Measurements from ENCODE around the gene HOXC6. TPM values are rescaled to one million over a fixed set of nuclear protein-coding genes. Genes with fewer than 3 reads are reported as not detected.

Gene HOXC6
- total RNA-seq: 0.30 TPM
- long read RNA-seq: 0 reads

- intact Hi-C loops (cut with DNase I): no loop called here
- DNase-seq: no peak
- no peak for ATAC-seq (ENCODE audit: poor library complexity)
Observed at GRCh38 chr12:54028314-54029201, at the start of gene HOXC6. HOXC6 (plus strand) TSS chr12:54028440; CDS start chr12:54028522, 82 bp downstream.

GRCh38 chr12:53978477-53979356, 49.5 kb upstream of the HOXC6 start:
- intact Hi-C loops (cut with DNase I): no loop called here
- ATAC-seq (ENCODE audit: poor library complexity): no peak

DNA sequence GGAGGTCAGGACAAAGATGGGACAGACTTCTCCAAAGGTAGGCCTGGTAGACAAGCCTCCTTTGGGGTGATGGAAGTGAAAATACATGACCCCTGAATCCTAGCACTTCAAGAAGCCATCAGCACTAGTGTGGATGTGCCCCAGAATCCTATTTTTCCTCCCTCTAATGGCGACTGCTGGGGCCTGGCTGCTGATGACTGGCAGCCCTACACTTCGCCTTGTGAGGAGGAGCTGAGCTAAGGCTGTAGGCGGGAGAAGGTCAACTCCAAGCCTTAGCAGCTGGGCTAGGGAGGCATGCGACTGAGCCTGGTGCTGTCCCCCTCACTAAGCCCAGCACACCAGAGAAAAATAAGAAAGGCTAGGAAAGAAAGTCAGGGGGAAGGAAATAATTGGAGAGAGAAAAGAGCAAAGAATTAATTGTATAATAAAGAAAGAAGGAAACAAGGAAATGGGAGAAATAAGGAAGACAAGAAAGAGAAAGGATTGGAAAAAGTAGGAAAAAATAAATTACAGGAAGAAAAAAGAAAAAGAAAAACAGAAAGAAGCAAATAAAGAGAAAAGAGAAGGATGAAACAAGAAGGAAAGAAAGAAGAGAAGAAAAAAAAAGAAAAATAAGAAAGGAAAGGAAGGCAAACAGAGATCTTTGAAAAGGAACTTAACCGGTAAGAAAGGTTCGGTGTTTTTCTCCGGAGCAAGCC, 48.0 kb upstream of the HOXC6 start:
- DNase-seq (no peak), ATAC-seq (ENCODE audit: poor library complexity) (no peak)

More at GRCh38 chr12:53978477-53979356, 49.5 kb upstream of the HOXC6 start:
- no peak for DNase-seq

DNA sequence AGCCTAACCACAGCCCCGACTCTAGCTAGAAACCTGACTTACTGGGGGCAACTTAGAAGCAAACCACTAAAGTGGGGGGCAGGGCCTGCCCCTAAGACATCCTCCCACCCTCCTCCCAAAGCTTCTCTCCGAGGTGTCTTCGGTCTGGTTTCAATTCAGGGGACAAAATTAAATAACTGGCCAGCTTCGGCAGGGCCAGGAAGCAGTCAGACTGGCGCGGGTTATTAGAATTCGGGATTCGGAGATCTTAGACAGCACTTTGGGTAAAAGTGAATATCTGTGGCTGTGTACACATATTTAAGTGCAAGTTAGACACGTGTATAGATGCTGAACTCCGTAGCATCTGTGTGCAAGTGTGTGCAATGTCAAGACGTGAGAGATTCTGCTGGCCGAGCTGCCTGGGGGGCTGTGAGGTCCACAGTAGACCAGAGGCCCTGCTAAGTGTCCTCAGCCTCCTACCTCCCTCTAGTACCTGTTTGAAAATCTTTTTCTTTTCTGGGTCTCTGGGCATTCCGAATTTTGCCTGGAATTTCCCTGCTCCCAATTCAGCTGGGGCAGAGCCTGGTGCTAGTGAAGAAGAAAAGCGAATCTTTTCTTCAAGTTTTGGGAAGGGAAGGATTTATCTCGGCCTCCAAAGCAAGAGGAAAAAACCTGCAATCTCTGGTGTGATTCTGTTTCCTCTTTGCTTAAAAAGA, 47.3 kb upstream of the HOXC6 start:
- intact Hi-C loops (cut with DNase I): no loop called here
- ATAC-seq (ENCODE audit: poor library complexity) (no peak), DNase-seq (no peak)

More for the DNA sequence above, 48.0 kb upstream of the HOXC6 start:
- intact Hi-C loops (cut with DNase I): no loop called here

DNA sequence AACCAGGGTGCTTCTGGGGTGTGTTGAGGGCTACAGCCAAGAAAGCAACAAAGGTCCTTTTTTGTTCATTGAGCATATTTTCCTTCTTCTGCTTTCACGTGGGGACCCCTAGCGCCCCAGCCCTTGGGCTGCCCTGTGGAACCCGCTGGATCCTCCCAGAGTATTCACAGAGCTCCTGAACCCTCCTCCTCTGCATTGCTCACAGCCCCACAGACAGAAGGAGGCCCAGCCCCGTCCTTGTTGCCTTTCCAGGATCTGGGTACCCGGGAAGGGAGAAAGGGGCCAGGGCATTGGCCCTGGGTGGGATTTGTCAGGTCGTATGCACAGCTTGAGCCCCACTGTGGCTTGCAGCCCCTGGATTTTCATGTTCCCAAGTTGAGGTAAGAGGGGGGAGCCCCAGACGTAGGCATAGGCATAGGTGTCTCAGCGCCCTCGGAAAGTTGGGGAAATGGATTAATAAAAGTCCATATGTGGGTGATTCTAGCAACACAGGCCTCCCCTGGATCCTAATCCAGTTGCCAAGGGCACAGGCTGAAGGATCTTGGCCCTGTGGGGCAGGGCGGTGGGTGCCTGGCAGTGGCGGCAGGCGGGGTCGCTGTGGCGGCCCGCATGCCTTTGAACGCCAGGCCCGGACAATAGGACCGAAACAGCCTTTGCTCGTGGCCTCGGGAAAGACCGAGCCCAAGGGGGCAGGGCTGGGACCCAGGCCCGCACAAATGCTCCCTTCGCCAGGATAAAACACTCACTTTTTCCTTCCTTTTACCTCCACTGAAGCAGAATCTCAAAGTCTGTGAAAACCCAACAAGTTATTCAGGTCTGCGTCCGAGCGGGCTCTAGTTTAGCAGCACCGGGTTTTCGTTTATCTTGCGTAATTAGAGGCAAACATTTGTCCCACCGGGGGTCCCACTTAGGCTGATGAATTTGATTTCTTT, 46.3 kb upstream of the HOXC6 start:
- DNase-seq (no peak), ATAC-seq (ENCODE audit: poor library complexity) (no peak)
- intact Hi-C loops (cut with DNase I): no loop called here

GRCh38 chr12:53982648-53983567, 45.3 kb upstream of the HOXC6 start:
- no peak for DNase-seq
- intact Hi-C loops (cut with DNase I): no loop called here
- no peak for ATAC-seq (ENCODE audit: poor library complexity)

DNA sequence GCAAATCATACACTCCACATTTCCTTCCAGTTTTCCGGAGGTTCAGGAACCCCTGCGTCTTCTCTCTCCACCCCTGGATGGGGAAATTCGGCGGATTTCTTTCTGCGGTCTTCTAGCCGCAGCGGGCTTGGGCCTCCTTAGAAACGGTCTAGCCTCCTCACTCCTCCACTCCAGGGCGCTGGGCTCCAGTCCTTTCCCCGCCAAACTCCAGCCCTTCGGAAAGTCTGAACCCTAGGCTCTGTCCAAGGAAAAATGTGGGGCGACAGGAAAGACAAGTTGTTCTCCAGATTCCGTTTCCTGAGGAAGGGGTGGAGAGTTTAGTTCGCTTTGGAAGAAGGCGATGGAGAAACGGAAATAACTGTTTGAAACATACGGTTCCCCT, 44.7 kb upstream of the HOXC6 start:
- ATAC-seq (ENCODE audit: poor library complexity): no peak
- intact Hi-C loops (cut with DNase I): no loop called here
- no peak for DNase-seq

DNA sequence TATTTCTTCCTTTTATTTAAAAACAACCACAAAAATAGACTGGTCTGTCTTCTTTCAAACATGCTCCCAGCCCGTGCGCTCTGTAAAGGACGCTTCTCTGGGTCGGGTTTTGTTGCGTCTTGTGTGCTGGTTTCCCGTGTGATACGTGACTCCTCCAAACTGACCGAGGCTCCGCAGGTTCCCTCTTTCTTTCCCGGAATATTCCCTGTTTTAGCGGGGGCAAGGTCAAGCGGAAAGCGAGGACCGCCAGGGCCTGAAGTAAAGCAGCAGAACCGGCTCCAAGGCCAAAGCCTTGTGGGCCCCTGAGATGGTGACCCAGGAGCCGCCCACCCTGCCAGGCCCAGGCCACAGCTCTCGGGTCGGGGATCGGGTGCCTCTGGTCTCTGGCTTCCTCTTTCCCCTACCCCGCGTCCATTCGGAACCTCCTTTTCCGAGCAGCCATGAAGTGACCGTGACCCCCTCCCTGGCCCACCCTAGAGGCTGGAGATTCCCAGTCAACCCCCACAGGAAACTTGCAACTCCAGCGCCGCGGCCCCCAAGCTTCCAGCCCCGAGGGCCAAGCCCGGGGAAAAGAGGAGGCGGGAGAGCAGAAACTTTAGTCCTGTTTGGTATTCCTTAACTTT, 44.2 kb upstream of the HOXC6 start:
- no peak for DNase-seq
- intact Hi-C loops (cut with DNase I): no loop called here
- no peak for ATAC-seq (ENCODE audit: poor library complexity)

GRCh38 chr12:53984901-53985691, 43.1 kb upstream of the HOXC6 start, which contains the start of gene HOXC10:
HOXC10 (plus strand) TSS chr12:53985146; CDS start chr12:53985260, 114 bp downstream.
- ATAC-seq (ENCODE audit: poor library complexity) (peak; percentile 55), DNase-seq (peak; percentile 86)
- intact Hi-C loops (cut with DNase I): no loop called here

DNA sequence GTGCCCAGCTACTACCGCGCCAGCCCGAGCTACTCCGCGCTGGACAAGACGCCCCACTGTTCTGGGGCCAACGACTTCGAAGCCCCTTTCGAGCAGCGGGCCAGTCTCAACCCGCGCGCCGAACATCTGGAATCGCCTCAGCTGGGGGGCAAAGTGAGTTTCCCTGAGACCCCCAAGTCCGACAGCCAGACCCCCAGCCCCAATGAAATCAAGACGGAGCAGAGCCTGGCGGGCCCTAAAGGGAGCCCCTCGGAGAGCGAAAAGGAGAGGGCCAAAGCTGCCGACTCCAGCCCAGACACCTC, 42.6 kb upstream of the HOXC6 start:
- intact Hi-C loops (cut with DNase I): no loop called here
- ATAC-seq (ENCODE audit: poor library complexity): no peak
- peak; percentile 26 for DNase-seq

- intact Hi-C loops (cut with DNase I): no loop called here
- DNase-seq (peak; percentile 31), ATAC-seq (ENCODE audit: poor library complexity) (no peak)
Observed at GRCh38 chr12:53985994-53986685, 42.1 kb upstream of the HOXC6 start.

- ATAC-seq (ENCODE audit: poor library complexity): no peak
- intact Hi-C loops (cut with DNase I): no loop called here
- DNase-seq: no peak
Observed at GRCh38 chr12:53986686-53987483, 41.4 kb upstream of the HOXC6 start.

DNA sequence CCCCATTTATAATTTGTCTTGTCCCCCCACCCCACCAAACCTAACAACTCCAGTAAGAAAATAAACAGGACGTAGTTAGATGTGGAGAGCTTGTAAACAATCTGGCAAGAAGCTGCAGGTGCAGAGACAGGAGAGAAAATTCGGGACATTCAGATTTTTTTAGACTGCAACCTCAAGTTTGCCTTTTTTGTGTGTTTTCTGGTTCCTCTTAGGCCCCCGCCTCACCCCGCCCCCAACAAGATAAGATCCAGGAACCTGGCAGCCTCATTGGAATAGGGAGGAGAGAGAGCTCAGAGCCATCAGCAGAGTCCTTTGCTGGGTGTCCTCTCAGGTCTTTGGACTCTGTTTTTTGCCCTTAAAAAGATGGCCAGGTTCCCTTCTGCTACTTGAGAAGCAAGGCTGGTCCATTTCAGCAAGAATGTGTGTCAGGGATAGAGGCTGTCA, 40.4 kb upstream of the HOXC6 start:
- intact Hi-C loops (cut with DNase I): no loop called here

More for the DNA sequence above, 40.4 kb upstream of the HOXC6 start:
- DNase-seq: no peak
- ATAC-seq (ENCODE audit: poor library complexity): no peak

Measured in Right ventricle myocardium superior (tissue), 1 donor.